ENCODE data around the gene CATSPER1.

GRCh38 chr11:65987336-65987735 lies 38.9 kb downstream of the CATSPER1 start:
- TF ChIP-seq FOXS1 (CRISPR knock-in tag; IDR thresholded peaks at IDR 0.05) (no peak), USF2 (IDR thresholded peaks at IDR 0.05) (no peak), CTCF (IDR thresholded peaks at IDR 0.05) (no peak), MAFK (IDR thresholded peaks at IDR 0.05; ENCODE audit: partially characterized antibody) (no peak), JUN (IDR thresholded peaks at IDR 0.05) (no peak), POLR2A (IDR thresholded peaks at IDR 0.05; ENCODE audit: low read length) (no peak), CEBPB (IDR thresholded peaks at IDR 0.05) (no peak), CBX8 (IDR thresholded peaks at IDR 0.05) (no peak), MAX (IDR thresholded peaks at IDR 0.05) (no peak), SMC3 (IDR thresholded peaks at IDR 0.05) (no peak), ZSCAN20 (CRISPR knock-in tag; IDR thresholded peaks at IDR 0.05) (no peak)
